Duodenal mucosa (tissue), 2 donors: ENCODE results near the gene ERCC5.
A peak's percentile ranks its signal among the peaks of the same experiment; 100 is the strongest.

ENCODE experiments used
- H3K27ac ChIP-seq: one replicate; pipeline ENCODE4 v1.7.0; 2013; ENCODE audit warnings: low read depth, low read length
- H3K27me3 ChIP-seq, 2 donors: one replicate each; pipeline ENCODE4 v1.7.0; 2013; ENCODE audit warnings: low read length in 2 of 2, control low read depth in 1 of 2; ENCODE audit not compliant: insufficient read depth in 2 of 2, control insufficient read depth in 1 of 2
- H3K36me3 ChIP-seq, 2 donors: one replicate each; pipeline ENCODE4 v1.7.0; 2013; ENCODE audit warnings: low read length in 2 of 2, control low read depth in 1 of 2; ENCODE audit not compliant: insufficient read depth in 2 of 2, control insufficient read depth in 1 of 2
- H3K4me1 ChIP-seq, 2 donors: one replicate each; pipeline ENCODE4 v1.7.0; 2013; ENCODE audit warnings: low read length in 2 of 2, control low read depth in 1 of 2; ENCODE audit not compliant: insufficient read depth in 2 of 2, control insufficient read depth in 1 of 2
- H3K4me3 ChIP-seq, 2 donors: one replicate each; pipeline ENCODE4 v1.7.0; 2013; ENCODE audit warnings: low read length in 2 of 2, low read depth in 1 of 2
- H3K9ac ChIP-seq, 2 donors: one replicate each; pipeline ENCODE4 v1.7.0; 2013; ENCODE audit warnings: low read length in 2 of 2, low read depth in 1 of 2
- H3K9me3 ChIP-seq, 2 donors: one replicate each; pipeline ENCODE4 v1.7.0; 2013; ENCODE audit warnings: low read length in 2 of 2, control low read depth in 1 of 2; ENCODE audit not compliant: control insufficient read depth in 1 of 2

ERCC5 gene

DNA sequence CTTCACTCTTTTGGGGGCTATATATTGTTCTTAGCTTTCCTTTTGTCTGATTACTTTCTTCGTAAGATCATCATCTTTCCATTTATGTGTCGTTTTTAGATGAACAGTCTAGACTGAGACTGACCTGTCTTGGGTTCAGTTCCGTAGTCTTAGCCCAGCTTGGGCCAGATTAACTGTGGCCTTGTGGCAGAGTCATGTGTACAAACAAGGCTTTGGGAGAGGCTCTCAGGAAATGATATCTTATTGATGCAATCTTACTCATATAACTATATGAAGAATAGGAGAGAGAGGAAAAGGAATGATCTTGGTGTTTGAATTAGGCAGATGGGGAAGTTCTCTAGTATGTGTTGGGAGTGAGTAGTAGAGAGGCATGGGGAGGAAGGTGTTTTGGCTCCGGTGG is 6.8 kb upstream of the ERCC5 start:
- no peak overlapping the region for H3K9ac ChIP-seq
- H3K4me1 ChIP-seq: no peaks in the 10 kb centered on the region
- no peaks in the 10 kb centered on the region for H3K27me3 ChIP-seq
- no peak overlapping the region for H3K4me3 ChIP-seq
- H3K36me3 ChIP-seq: peaks cover 4 to 22% of the 10 kb centered on the region in 2 donors
- no peaks in the 10 kb centered on the region for H3K9me3 ChIP-seq
- no peak overlapping the region for H3K27ac ChIP-seq

DNA sequence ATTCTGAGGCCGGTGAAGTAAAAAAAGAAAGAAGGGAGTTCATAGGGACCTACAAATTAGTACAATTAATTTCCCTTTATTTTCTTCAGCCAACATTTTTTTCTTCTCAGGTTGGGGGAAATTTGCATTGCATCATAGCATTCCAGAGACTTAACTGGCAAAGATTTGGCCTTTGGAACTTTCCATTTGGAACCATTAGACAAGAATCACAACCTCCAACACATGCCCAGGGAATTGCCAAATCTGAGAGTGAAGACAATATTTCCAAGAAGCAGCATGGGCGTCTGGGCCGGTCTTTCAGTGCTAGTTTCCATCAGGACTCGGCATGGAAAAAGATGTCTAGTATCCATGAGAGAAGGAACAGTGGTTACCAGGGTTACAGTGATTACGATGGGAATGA is 6.4 kb upstream of the ERCC5 start:
- Histone ChIP-seq H3K9ac (no peak overlapping the region), H3K4me3 (no peak overlapping the region), H3K27ac (no peak overlapping the region), H3K4me1 (no peaks in the 10 kb centered on the region), H3K9me3 (no peaks in the 10 kb centered on the region), H3K36me3 (peaks cover under 1 to 22% of the 10 kb centered on the region in 2 donors), H3K27me3 (no peaks in the 10 kb centered on the region)

DNA sequence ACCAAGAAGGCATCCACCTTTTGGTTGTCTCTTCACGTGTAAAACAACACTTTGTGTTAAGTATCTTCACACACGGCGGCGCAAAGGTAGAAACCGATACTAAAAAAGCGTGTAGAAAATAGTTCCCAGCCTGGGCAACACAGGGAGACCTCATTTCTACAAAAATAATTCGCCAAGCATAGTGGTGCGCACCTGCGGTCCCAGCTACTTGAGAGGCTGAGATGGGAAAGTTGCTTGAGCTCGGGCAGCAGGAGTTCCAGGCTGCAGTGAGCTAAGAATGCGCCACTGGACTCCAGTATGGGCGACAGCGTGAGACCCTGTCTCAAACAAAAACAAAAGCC is 573 bp upstream of the ERCC5 start:
- H3K9me3 ChIP-seq: no peaks in the 10 kb centered on the region
- no peaks in the 10 kb centered on the region for H3K27me3 ChIP-seq
- H3K36me3 ChIP-seq: peaks cover 0 to under 1% of the 10 kb centered on the region in 2 donors
- H3K4me3 ChIP-seq: peak overlapping the region; percentile 89 to 96
- peaks cover 6 to 14% of the 10 kb centered on the region in 2 donors for H3K4me1 ChIP-seq
- H3K27ac ChIP-seq: peak overlapping the region; percentile 96
- peak overlapping the region; percentile 87 to 93 for H3K9ac ChIP-seq

DNA sequence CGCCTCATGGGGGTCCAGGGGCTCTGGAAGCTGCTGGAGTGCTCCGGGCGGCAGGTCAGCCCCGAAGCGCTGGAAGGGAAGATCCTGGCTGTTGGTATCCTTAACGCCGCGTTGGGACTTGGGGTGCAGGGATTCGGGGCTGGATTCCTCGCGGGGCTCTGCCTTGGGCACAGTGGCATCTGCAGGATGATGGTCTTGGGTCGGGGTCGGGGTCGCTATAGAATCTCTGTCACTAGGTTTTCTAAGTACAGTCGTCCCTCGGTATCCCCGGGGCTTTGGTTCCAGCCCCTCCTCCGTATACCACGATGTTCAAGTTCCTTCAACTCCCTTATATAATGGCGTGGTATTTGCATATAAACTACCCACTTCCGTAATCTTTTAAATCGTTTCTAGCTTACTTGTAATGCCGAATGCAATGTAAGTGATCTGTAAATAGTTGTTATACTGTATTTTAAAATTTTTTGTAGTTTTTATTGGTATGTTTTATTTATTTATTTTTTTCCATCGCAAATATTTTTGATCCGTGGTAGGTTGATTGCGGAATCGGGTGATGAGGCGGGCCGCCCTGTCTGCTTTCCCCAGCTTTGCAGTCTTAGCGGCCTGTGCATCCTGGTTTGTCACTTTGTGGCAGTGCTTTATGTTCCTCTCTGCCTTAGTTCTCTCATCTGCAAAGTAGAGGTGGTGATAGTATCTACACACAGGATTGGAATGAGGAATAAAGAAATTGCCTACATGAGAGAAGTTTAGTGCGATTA is 606 bp downstream of the ERCC5 start:
- Histone ChIP-seq H3K4me3 (peak overlapping the region; percentile 89 to 96), H3K9ac (peak overlapping the region; percentile 87 to 93), H3K27me3 (no peaks in the 10 kb centered on the region), H3K27ac (peak overlapping the region; percentile 96), H3K36me3 (peaks cover 0 to 5% of the 10 kb centered on the region in 2 donors), H3K4me1 (peaks cover 6 to 18% of the 10 kb centered on the region in 2 donors), H3K9me3 (no peaks in the 10 kb centered on the region)

DNA sequence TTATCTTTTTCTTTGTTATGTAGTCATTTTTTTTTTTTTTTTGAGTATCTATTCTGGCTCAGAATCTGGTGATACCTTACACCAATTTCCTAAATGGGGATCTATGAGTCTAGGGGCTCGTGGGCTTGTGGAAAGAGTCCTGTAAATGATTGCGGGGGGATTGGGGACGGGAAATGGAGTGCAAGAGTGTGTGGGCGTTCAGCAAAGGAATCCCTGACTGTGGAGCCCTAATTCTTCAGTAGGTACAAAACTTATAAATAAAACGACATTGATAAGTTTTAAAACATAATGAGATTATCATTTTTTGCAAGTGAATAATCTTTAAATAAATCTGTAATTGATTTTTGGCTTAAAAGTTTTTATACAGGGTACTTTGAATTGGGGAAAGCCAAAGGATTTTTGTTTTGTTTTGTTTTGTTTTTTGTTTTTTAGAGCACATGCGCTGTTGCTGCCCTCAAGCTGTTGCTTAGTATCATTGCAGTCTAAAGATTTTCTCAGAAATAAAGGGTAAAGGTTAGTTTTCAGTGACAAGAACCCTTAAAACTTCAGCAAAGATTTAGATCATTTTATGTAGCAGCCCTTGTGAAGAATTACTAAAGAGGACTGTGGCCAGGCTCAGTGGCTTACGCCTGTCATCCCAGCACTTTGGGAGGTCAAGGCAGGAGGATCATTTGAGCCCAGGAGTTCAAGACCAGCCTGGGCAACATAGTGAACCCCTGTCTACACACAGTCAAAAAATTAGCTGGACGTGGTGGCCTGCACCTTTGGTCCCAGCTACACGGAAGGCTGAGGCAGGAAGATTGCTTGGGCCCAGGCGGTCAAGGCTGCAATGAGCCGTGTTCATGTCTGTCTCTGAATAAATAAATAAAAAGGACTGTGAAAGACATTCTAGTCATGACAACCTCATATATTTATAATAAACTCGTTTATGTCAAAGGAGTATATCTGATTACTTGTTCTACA is 1.7 kb downstream of the ERCC5 start:
- no peak overlapping the region for H3K27ac ChIP-seq

DNA sequence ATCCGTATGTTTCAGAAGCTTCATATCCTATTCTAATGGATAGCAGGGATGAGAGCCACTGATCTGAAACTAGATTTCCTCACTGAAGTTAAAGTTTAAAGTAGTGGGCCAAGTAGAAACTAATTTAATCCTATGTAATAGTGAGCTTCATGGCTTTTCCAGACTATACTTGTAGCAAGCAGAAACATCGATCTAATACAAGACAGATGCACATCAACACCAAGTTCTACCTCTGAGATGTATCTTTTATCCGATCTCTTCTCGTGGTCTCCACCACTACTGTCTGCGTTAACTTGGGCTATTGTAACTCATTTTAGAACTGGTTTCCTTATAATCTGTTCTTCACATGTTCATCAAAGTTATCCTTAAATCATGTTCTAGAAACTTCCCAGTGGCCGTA is 3.1 kb downstream of the ERCC5 start:
- Histone ChIP-seq H3K27ac (no peak overlapping the region), H3K27me3 (no peaks in the 10 kb centered on the region), H3K9ac (no peak overlapping the region), H3K36me3 (peaks cover 10 to 11% of the 10 kb centered on the region in 2 donors), H3K4me1 (peaks cover 6 to 18% of the 10 kb centered on the region in 2 donors), H3K9me3 (no peaks in the 10 kb centered on the region), H3K4me3 (no peak overlapping the region)

More for the DNA sequence above, 1.7 kb downstream of the ERCC5 start:
- Histone ChIP-seq H3K4me1 (peaks cover 6 to 18% of the 10 kb centered on the region in 2 donors), H3K36me3 (peaks cover 2 to 7% of the 10 kb centered on the region in 2 donors), H3K27me3 (no peaks in the 10 kb centered on the region), H3K9me3 (no peaks in the 10 kb centered on the region), H3K4me3 (peak overlapping the region; percentile 89 to 96), H3K9ac (peak overlapping the region; percentile 87 to 93)

DNA sequence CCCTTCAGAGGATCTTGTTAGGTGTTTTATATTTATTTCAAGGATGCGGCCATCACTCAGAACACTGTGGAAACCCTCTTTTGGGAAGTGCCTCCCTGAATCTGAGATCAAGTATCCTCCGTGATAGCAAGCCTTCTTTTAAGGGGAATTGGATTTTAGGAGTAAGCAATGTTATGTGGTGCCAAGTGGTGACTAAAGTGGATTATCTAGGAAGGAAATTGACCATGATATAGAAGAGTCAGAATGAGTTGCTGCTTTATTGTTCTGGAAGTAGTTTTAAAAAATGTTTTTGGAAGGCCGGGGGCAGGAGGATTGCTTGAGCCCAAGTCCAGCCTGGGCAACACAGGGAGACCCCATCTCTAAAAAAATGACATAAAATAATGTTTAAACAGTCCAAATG is 6.7 kb downstream of the ERCC5 start:
- H3K9me3 ChIP-seq: no peaks in the 10 kb centered on the region
- H3K36me3 ChIP-seq: peaks cover 28 to 46% of the 10 kb centered on the region in 2 donors
- H3K4me1 ChIP-seq: peaks cover 3 to 10% of the 10 kb centered on the region in 2 donors
- no peak overlapping the region for H3K9ac ChIP-seq
- H3K27me3 ChIP-seq: no peaks in the 10 kb centered on the region
- H3K27ac ChIP-seq: no peak overlapping the region
- H3K4me3 ChIP-seq: no peak overlapping the region

DNA sequence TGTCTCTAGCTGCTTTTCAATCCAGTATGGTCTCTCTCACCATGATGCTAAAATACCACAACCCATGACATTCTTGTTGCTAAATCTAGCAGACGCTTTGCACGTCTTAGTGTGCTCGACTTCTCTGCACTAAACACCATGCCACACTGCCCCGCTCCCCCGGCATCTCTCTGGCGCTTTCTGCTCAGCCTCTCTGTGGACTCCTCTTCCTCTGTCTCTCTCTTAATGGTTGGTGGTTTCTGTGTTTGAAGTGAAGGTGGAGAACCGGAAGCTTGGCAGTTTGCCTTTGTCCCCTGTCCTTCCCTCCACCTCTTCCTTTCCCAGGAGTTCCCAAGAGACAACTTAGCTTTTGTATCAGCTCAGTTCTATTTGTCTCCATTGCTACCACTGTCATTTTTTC is 8.8 kb downstream of the ERCC5 start:
- Histone ChIP-seq H3K27ac (no peak overlapping the region), H3K9me3 (no peaks in the 10 kb centered on the region), H3K4me3 (no peak overlapping the region), H3K36me3 (peaks cover 42 to 67% of the 10 kb centered on the region in 2 donors), H3K27me3 (no peaks in the 10 kb centered on the region), H3K9ac (no peak overlapping the region), H3K4me1 (peaks cover 0 to 5% of the 10 kb centered on the region in 2 donors)

DNA sequence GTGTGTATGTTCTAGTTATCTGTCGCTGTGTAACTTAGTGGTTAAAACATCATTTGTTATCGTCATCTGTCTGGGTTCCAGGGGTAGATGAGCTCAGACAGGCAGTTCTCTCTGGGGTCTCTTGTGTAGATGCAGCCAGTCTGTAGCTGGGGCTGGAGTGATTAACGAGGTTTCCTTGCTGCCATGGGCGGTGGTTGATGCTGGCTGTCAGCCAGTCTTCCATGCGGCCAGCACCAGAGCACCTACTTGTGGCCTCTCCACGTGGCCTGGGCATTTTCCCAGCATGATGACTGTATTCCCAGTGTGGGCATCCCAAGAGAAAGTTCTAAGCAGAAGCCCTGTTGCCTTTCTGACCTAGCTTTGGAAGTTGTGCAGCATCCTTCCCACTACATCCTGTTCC is 10.7 kb downstream of the ERCC5 start:
- Histone ChIP-seq H3K27ac (no peak overlapping the region), H3K9ac (no peak overlapping the region), H3K4me3 (no peak overlapping the region), H3K36me3 (peaks cover 40 to 84% of the 10 kb centered on the region in 2 donors), H3K4me1 (no peaks in the 10 kb centered on the region), H3K9me3 (no peaks in the 10 kb centered on the region), H3K27me3 (no peaks in the 10 kb centered on the region)

DNA sequence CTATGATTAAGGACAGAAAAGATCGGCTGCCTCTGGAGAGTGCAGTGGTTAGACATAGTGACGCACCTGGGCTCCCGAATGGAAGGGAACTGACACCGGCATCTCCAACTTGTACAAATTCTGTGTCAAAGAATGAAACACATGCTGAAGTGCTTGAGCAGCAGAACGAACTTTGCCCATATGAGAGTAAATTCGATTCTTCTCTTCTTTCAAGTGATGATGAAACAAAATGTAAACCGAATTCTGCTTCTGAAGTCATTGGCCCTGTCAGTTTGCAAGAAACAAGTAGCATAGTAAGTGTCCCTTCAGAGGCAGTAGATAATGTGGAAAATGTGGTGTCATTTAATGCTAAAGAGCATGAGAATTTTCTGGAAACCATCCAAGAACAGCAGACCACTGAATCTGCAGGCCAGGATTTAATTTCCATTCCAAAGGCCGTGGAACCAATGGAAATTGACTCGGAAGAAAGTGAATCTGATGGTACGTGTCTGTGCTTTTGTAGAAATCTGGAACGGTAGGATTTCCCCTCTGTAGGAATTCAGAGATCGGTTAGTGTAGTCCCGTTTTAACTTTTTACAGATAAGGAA is 16.9 kb downstream of the ERCC5 start:
- Histone ChIP-seq H3K27me3 (no peaks in the 10 kb centered on the region), H3K36me3 (peaks cover 63 to 97% of the 10 kb centered on the region in 2 donors), H3K9me3 (no peaks in the 10 kb centered on the region), H3K4me1 (peaks cover 3 to 12% of the 10 kb centered on the region in 2 donors), H3K27ac (no peak overlapping the region), H3K9ac (no peak overlapping the region), H3K4me3 (no peak overlapping the region)
